ENCODE results near the gene MARK2. TPM values are rescaled to one million over a fixed set of nuclear protein-coding genes. Genes with fewer than 3 reads are reported as not detected.
"Not testable (repeated sequence)": the region's sequence is repeated elsewhere in the genome, so short reads cannot be mapped to it uniquely, and the experiment has no call there.

Gene MARK2
- total RNA-seq: 10 to 100 TPM; 48.7 to 54.2 TPM

DNA sequence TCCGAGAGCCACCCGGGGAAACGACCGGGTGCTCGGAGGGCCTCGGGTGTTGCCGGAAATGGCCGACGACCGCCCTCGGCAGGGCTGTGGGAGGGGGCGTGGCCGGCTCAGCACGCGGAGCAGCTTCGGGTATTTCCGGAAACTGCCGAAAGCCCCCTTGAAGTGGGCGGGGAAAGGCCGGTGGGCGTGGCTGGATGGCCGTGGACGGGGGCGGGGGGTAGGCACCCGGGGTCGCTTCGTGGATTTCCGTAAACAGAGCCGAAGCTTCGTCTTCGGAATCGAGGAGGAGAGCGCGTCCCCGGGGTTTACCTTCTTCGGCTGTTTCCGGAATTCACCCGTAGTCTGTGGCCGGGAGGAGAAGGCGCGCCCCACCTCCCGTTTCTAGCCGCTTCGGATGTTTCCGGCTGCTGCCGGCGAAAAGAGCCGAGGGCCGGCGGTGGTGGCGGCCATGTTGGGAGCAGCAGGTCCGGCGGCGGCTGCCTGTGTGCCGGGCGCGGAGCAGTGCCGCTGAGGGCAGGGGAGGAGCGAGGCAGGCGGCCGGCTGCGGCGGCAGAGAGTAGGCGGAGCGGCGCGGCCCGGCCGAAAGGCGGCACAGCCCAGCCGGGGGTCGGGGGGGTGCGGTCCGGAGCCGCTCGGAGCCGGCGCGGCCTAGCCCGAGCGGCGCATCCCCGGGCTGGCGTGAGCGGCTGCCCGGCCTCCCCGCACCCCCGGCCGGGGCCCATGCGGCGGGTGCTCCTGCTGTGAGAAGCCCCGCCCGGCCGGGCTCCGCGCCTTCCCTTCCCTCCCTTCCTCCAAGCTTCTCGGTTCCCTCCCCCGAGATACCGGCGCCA is at the start of gene MARK2:
Gene MARK2 (plus strand): TSS at position 433 of the 830 bp plus-strand sequence. CDS start 397 bp downstream, at position 830.
- Mint-ChIP-seq H3K36me3 (ENCODE audit: low read depth) (peaks cover 37% of the 10 kb centered on the region), H3K9me3 (no peaks in the 10 kb centered on the region)

DNA sequence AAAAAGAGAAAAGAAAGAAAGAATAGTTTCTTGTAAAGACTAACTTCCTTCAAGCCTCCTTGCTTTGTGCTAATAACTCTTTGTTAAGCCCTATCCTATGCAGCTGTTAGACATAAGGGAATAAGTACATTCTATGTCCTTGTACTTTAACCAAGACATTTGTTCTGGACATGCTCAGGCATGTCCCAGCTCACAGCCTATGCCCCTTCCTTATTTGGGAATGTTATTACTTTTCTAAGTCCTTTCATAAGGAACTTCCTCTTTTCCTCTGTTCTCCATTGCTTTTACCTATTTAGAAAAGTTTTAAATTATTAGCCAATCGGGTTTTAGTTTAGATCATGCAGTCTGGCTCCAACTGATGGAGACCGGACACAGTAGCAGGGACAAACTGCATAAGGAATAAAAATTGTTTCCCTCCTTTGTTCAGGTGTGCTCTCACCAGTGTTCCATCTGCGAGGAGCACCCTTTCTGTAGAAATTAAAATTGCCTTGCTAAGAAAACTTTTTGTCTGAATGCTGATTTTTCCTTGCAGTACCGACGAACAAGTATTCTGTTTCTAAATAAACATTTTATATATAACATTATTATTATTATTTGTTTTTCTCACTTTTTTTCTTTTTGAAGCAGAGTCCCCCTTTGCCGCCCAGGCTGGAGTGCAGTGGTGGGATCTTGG is 47.3 kb upstream of the MARK2 start:
- Mint-ChIP-seq H3K27ac (no peak overlapping the region), H3K9me3 (peaks cover 19% of the 10 kb centered on the region), H3K4me1 (peaks cover 2% of the 10 kb centered on the region), H3K4me3 (no peak overlapping the region), H3K36me3 (ENCODE audit: low read depth) (peaks cover 4% of the 10 kb centered on the region), H3K27me3 (peaks cover 11% of the 10 kb centered on the region)
- DNase-seq: no peak
- ChIA-PET POLR2A (no interaction called here), CTCF (no interaction called here)

More for the DNA sequence above, at the start of gene MARK2:
- peak within 1 kb of the TSS; percentile 87 for H3K4me3 Mint-ChIP-seq
- peak within 1 kb of the TSS; percentile 85 for H3K27ac Mint-ChIP-seq
- H3K27me3 Mint-ChIP-seq: no peaks in the 10 kb centered on the region
- DNase-seq: peak; percentile 100
- H3K4me1 Mint-ChIP-seq: peaks cover 49% of the 10 kb centered on the region
- ChIA-PET CTCF (interaction anchor here (0.6 to 8.0 kb wide), 24 partner anchors 10 to 348 kb away, joined by 3 to 172 read pairs (median 4); no protein-coding TSS in a partner anchor), POLR2A (interaction anchor here (0.6 to 4.2 kb wide), 26 partner anchors 12 to 367 kb away, joined by 3 to 31 read pairs (median 5); partner anchors contain the start of genes ATL3, COX8A, FERMT3 and NAA40)

- Mint-ChIP-seq H3K27me3 (peaks cover 10% of the 10 kb centered on the region), H3K36me3 (ENCODE audit: low read depth) (peaks cover 4% of the 10 kb centered on the region), H3K4me3 (no peak overlapping the region), H3K9me3 (peaks cover 19% of the 10 kb centered on the region), H3K27ac (no peak overlapping the region), H3K4me1 (peaks cover 2% of the 10 kb centered on the region)
- DNase-seq: no peak
- CTCF ChIA-PET: no interaction called here
- POLR2A ChIA-PET: no interaction called here
These were observed 45.7 kb upstream of the MARK2 start for GRCh38 chr11:63793161-63793560.

DNA sequence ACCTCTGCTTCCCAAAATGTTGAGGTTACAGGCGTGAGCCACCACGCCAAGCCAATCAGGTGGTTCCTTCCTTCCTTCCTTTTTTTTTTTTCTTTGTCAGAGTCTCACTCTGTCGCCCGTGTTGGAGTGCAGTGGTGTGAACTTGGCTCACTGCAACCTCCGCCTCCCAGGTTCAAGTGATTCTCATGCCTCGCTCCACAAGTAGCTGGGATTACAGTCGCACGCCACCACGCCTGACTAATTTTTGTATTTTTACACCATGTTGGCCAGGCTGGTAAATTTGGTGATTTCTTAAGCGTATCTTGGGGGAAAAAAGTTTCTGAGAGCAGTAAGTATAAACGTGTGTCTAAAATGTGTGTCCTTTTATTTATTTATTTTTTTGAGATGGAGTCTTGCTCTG is 43.8 kb upstream of the MARK2 start:
- no peak for DNase-seq
- Mint-ChIP-seq H3K4me3 (no peak overlapping the region), H3K27me3 (peaks cover 10% of the 10 kb centered on the region), H3K27ac (no peak overlapping the region), H3K36me3 (ENCODE audit: low read depth) (peaks cover 4% of the 10 kb centered on the region), H3K4me1 (peaks cover 2% of the 10 kb centered on the region), H3K9me3 (peaks cover 19% of the 10 kb centered on the region)
- CTCF ChIA-PET: no interaction called here
- POLR2A ChIA-PET: interaction anchor here (0.6 kb wide), 1 partner anchor 293 kb away, joined by 4 read pairs; no protein-coding TSS in a partner anchor

DNA sequence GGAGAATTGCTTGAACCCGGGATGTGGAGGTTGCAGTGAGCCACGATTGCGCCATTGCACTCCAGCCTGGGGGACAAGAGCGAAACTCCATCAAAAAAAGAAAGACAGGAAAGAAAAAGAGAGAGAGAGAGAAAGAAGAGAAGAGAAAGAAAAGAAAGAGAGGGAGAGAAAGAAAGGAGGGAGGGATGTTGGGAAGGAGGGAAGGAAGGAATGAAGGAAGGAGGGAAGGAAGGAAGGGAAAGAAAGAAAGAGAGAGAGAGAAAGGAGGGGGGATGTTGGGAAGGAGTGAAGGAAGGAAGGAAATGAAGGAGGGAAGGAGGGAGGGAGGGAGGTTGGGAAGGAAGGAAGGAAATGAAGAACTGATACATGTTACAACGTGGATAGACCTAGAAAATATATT is 38.0 kb upstream of the MARK2 start:
- POLR2A ChIA-PET: no interaction called here
- Mint-ChIP-seq H3K4me1 (no peaks in the 10 kb centered on the region), H3K27ac (no peak overlapping the region), H3K36me3 (ENCODE audit: low read depth) (no peaks in the 10 kb centered on the region), H3K9me3 (no peaks in the 10 kb centered on the region), H3K27me3 (peaks cover 8% of the 10 kb centered on the region), H3K4me3 (no peak overlapping the region)
- CTCF ChIA-PET: no interaction called here
- DNase-seq: no peak

DNA sequence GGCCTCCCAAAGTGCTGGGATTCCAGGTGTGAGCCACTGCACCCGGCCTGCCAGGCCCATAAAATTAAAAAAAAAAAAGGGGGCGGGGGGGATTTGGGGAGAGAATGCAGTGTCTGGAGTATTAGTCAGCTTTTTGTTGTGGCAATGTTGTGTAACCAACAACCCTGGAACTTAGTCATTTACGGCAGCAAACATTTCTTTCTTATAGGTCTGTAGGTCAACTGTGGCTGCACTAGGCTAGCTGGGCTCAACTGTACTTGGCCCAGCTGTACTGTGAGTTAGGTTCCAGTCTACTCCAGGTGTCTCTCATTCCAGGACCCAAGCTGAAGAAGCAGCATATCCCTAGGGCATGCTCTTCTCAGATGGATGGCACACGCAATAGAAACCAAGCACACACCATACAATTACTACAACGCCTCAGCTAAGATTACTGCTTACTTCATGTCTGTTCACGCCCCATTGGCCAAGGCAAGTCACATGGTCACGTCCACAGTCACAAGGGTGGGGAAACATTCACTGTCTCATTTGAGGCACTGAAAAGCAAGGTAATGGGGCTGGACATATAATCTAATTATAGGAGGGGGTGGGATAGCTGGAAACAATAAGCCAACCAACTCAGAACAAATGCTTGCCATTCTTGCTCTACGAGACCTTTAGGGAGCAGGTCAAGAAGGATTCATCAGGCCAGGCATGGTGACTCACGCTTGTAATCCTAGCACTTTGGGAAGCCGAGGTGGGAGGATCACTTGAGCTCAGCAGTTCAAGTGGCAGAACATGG is 36.1 kb upstream of the MARK2 start:
- ChIA-PET POLR2A (interaction anchor here (0.9 kb wide), 1 partner anchor 9 kb away, joined by 3 read pairs; no protein-coding TSS in a partner anchor), CTCF (interaction anchor here (0.7 to 0.9 kb wide), 2 partner anchors 35 to 345 kb away, joined by 3 to 4 read pairs; no protein-coding TSS in a partner anchor)
- H3K27ac Mint-ChIP-seq: no peak overlapping the region
- H3K4me3 Mint-ChIP-seq: no peak overlapping the region
- H3K27me3 Mint-ChIP-seq: peaks cover 5% of the 10 kb centered on the region
- no peaks in the 10 kb centered on the region for H3K4me1 Mint-ChIP-seq
- DNase-seq: no peak
- no peaks in the 10 kb centered on the region for H3K9me3 Mint-ChIP-seq
- no peaks in the 10 kb centered on the region for H3K36me3 Mint-ChIP-seq (ENCODE audit: low read depth)

DNA sequence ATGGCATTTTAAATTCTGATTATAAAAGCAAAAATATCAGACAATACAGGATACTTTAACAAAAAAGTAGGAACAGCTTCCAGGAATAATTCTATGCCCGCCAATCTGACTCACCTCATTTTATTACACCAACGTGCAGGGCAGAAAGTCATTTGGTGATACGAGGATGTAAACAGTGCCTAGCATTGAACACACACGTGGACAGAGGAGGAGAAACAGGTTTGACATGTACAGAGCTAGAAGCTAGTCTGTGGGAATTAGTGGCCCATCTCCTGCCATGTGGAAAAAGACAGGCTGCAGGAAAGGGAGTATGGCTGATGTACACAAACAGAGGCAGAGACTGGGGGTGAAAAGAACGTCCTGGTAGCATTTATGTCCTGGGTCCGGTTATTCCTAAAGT is 34.7 kb upstream of the MARK2 start:
- POLR2A ChIA-PET: interaction anchor here (0.6 kb wide), 1 partner anchor 578 kb away, joined by 3 read pairs; no protein-coding TSS in a partner anchor
- Mint-ChIP-seq H3K9me3 (no peaks in the 10 kb centered on the region), H3K4me1 (no peaks in the 10 kb centered on the region), H3K4me3 (no peak overlapping the region), H3K36me3 (ENCODE audit: low read depth) (no peaks in the 10 kb centered on the region), H3K27me3 (peaks cover 5% of the 10 kb centered on the region), H3K27ac (no peak overlapping the region)
- CTCF ChIA-PET: no interaction called here
- no peak for DNase-seq

- no peak overlapping the region for H3K27ac Mint-ChIP-seq
- H3K9me3 Mint-ChIP-seq: no peaks in the 10 kb centered on the region
- ChIA-PET POLR2A (no interaction called here), CTCF (no interaction called here)
- no peaks in the 10 kb centered on the region for H3K36me3 Mint-ChIP-seq (ENCODE audit: low read depth)
- H3K4me3 Mint-ChIP-seq: no peak overlapping the region
- peaks cover 4% of the 10 kb centered on the region for H3K27me3 Mint-ChIP-seq
- H3K4me1 Mint-ChIP-seq: peaks cover 2% of the 10 kb centered on the region
- DNase-seq: no peak
These were observed 33.0 kb upstream of the MARK2 start for GRCh38 chr11:63805844-63806415.

- H3K36me3 Mint-ChIP-seq (ENCODE audit: low read depth); H3K4me3 Mint-ChIP-seq; CTCF ChIA-PET; H3K9me3 Mint-ChIP-seq; POLR2A ChIA-PET; DNase-seq; H3K27ac Mint-ChIP-seq; H3K27me3 Mint-ChIP-seq: not testable (repeated sequence)
- peaks cover 28% of the 10 kb centered on the region for H3K4me1 Mint-ChIP-seq
These were observed 28.5 kb upstream of the MARK2 start for GRCh38 chr11:63810383-63810782.

DNA sequence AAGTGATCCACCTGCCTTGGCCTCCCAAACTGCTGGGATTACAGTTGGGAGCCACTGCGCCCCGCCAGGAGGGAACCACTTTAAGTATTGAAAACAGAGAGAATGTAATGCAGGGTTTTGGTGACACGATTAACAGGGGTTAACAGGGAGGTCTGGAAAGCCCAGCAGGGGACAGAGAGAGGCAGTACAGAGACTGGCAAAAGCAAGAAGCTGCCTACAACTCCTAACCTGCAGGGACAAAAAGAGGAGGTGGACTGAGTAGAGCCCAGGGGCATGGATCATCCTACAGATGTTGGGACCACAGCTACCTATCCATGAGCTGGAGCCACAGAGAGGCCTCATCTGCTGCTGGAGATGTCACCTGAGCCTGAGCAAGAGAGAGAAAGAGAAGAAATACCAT is 27.4 kb upstream of the MARK2 start:
- no peak for DNase-seq
- ChIA-PET POLR2A (interaction anchor here (1.1 kb wide), 1 partner anchor 10 kb away, joined by 3 read pairs; no protein-coding TSS in a partner anchor), CTCF (no interaction called here)
- Mint-ChIP-seq H3K9me3 (no peaks in the 10 kb centered on the region), H3K4me1 (peaks cover 37% of the 10 kb centered on the region), H3K27me3 (peaks cover 3% of the 10 kb centered on the region), H3K4me3 (peak overlapping the region; percentile 33), H3K27ac (no peak overlapping the region), H3K36me3 (ENCODE audit: low read depth) (peaks cover 15% of the 10 kb centered on the region)

DNA sequence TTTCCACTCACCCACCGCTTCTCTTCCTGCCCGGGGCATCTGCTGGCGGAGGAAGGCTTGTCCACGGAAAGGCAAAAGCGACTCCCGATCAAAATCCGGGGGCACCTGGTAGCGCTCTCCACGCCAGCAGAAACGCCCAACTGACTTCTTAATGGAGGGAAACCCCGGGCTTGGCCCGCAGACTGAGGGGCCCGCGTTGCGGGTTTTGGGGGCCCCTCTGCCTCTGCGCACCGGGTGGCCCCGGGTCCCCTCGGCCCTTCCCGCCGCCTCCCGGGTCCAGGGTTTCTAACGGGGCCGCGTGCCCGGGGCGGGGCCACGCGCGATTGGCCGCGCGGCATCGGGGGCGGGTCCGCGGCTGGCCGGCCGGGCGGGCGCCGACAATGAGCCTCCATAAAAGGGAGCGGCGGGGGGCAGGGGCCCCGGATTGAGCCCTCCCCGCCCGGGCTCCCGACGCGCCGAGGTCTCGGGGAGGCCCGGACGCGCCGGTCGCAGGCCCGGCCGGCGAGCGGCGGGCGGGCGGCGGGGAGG is 25.8 kb upstream of the MARK2 start, which contains the start of gene SPINDOC:
Gene SPINDOC (plus strand): TSS at position 422 of the 528 bp plus-strand sequence. CDS start 231 bp downstream, outside the sequence.
- peak; percentile 81 for DNase-seq
- Mint-ChIP-seq H3K4me3 (peak within 1 kb of the TSS; percentile 80), H3K9me3 (no peaks in the 10 kb centered on the region), H3K36me3 (ENCODE audit: low read depth) (peaks cover 26% of the 10 kb centered on the region), H3K4me1 (peaks cover 42% of the 10 kb centered on the region), H3K27ac (peak within 1 kb of the TSS; percentile 30), H3K27me3 (peaks cover 3% of the 10 kb centered on the region)
- POLR2A ChIA-PET: interaction anchor here (1.0 kb wide), 1 partner anchor 79 kb away, joined by 4 read pairs; no protein-coding TSS in a partner anchor
- CTCF ChIA-PET: no interaction called here
